GDM1 (cell line): ENCODE results near the gene PUS3.
"Not testable (repeated sequence)": the region's sequence is repeated elsewhere in the genome, so short reads cannot be mapped to it uniquely, and the experiment has no call there.

ENCODE experiments used
- DNase-seq: peaks from one replicate; lab custom pipeline; 2025; lab: John Stamatoyannopoulos, UW

PUS3 gene

DNA sequence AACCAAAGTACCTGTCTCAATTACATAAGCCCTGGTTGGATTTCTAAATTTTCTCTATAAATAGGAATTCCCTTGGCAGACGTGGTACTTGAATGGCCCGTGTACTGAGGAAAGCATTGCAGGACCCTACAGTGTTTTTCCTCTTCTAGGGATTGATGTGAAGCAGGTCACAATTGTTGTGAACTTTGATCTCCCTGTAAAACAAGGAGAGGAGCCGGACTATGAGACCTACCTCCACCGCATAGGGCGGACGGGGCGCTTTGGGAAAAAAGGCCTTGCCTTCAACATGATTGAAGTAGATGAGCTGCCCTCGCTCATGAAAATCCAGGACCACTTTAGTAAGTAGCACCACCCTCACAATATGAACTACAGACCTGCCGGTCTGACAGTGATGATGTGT, 18.0 kb upstream of the PUS3 start:
- DNase-seq, result no peak

DNA sequence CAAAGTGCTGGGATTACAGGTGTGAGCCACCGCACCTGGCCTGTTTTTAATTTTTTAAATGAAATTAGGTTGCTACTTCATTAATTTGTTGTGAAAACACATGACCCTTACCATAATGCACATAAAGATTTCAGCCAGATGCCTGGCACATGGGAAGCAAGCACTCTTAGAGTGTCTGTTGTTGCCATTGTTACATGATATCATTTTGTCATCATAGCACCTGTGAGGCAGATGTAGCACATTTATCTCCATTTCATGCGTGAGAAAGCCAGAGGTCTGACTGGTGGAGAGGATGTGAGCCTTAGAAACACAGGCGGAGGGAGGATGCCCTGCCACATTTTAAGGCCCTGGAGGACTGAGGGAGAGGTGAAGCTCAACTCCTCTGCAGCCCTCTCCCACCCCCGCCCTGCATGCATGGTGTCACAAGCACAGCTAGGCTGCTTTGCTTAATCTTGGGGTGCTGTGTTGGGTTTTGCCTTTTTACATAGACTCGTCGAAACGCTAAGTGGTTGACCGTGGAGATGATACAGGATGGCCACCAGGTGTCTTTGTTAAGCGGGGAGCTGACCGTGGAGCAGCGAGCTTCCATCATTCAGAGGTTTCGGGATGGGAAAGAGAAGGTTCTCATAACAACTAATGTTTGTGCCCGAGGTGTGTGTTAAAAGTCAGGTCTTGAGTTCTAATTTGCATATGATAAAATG, 15.3 kb upstream of the PUS3 start:
- DNase-seq, result no peak

DNA sequence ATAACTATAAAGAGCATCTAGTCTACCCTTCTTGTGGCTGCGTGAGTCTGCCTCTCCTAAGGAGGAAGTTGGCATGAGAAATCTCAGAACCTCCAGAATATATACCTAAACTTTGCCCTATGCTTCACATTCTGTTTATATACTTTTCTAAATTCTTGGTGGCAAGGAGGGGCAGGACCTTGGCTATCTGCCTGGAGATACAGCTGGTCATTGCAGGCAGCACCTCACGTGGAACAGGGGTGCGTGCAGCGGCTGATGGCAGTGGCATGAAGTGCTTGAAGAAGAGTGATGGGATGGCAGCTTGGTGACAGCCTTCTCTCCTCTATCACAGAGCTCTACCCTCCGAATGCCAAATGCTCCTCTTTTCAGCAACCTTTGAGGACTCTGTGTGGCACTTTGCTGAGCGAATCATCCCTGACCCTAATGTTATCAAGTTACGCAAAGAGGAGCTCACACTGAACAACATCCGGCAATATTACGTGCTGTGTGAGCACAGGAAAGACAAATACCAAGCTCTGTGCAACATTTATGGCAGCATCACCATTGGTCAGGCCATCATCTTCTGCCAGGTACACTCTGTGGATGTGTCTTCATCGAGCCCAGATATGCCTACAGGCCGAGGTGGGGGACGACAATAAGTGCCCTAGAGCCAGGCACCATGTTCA, 13.8 kb upstream of the PUS3 start:
- no peak for DNase-seq

DNA sequence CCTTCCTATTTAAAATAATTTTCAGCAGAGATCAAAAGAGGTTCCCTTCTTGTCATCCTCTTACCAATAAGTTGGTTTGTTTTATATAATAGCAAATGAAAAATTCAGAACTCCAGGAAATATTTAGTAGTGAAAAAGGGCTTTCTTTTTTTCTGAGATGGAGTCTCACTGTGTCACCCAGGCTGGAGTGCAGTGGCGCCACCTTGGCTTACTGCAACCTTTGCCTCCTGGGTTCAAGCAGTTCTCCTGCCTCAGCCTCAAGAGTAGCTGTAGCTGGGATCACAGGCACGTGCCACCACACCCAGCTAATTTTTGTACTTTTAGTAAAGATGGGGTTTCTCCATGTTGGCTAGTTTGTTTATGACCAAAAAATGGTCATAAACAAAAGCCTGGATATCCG, 11.6 kb upstream of the PUS3 start:
- not testable (repeated sequence) for DNase-seq

DNA sequence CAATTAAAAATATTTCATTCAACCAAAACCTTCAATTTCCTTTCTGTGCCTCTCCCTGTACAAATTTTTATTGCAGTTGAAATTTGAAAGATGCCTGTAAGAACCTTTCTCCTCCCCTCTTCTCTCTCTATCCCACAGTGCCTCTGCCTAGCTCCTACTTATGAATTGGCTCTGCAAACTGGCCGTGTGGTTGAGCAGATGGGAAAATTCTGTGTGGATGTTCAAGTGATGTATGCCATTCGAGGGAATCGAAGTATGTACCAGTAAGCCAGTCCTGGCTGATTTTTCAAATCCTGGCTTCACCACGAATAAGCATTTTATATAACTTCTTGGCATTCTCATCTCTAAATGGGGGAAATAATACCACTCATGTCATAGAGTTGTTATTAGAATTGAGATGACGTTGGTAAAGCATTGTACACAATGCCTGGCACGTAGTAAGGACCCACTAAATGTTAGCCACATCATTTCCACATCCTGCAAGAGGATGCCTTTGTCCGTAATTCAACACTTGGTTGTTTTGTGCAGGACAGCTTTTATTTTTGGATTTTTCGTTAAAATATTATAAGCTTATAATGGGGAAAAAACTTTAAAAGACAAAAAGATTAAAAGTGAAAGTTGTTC, 7.3 kb upstream of the PUS3 start:
- DNase-seq, result no peak

DNA sequence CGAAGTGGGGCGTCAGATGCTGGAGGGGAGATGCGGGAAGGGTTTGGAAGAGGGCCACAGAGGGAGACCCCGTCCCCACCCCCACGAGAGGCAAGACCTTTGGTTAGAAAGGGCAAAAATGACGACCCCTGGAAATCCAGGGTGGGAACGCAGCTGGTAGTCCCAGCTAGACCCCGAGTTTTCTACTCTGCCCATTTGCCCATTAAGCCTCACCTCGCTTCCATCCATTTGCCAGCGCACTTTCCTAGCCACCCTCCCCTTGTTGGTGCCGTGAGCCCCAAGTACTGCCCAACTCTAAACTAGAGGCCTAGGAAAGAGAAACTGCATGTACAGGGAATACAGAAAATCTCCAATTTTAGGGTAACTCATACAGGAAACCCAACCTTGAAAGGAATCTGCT, 1.7 kb upstream of the PUS3 start:
- no peak for DNase-seq

DNA sequence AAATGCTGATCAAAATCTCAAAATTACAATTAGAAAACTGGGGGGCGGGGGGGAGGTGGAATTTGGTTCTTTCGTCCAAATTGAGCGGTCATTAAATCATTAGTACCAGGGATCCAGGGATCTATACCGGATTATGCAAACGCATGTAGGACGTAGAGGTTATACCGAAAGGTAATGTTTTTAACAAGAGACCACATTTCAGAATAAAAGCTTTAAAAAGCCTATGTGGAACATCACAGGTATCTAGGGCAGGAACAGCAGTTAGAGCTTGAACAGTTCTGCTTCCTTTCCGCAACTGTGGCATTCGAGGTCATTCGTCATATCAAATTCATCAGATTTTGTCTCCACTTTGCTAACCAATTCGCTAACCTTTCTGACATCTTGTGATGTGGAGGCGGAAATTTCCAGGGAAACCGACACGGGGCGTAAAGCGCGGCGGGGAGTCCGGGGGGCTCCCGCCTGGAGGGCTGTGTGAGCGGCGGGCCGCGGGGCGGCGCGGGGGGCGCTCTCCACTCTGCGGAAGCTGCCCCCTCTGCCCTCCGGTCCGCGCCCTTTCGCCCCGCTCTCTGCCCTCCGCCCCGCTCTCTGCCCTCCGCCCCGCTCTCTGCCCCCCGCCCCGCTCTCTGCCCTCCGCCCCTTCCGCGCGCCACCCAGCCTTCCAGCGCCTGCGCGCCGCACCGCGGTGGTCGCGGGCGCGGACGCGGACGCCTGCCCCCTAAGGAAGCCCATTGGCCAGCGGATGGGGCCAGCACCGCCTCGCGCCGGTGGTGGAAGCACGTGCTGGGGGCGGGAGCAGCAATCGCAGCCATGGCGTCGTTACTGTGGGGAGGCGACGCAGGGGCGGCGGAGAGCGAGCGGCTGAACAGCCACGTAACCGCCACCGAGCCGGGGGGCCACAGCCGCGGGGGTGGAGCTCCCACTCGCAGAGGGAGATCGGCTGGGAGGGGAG, 979 bp upstream of the PUS3 start, which contains the start of gene DDX25:
Gene DDX25, plus strand, starts transcription at position 798 of the 949 bp plus-strand sequence. Its CDS starts 10 bp downstream, at position 808.
- DNase-seq, result no peak

DNA sequence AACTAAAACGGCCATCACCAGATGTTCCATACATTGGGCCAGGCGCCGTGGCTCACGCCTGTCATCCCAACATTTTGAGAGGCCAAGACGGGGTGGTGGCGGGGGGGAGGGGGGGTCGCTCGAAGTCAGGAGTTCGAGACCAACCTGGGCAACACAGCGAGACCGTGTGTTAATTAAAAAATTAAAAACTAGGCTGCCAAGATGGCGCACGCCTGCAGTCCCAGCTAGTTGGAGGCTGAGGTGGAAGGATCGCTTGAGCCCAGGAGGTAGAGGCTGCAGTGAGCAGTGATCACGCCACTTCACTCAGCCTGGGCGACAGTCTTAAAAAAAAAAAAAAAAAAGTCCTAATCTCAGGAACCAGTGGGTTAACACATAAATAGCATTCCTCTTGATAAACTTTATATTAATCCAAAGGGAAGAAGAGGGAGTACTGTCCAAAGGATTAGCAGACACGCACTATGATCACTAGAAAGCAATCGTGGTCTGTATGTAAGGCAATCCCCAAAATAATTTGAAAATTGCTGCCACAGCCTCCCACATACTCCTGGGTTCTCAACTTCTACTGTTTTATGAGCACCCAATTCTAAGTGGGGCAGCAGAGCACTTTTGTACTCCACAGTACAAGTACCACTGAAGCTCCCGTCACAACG, 604 bp downstream of the PUS3 start:
- DNase-seq, result no peak

DNA sequence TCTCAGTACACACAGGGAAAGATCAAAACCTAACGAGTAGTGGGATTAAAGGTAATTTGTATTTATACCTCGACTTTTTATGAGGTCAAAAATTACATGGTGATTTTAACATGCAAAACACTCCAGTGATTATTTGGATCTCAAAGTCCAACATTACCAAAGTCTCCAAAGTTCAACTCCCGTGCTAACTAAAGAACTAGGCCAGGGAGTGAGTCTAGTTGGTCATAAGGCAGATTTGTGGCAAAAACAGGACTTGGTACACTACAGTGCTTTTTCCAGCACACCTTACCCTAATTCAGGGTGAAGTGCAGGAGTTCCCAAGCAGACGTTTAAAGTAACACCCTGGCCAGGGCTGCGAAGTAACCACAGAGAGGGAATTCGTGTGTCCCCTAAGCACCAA, 1.1 kb downstream of the PUS3 start:
- DNase-seq, result no peak

DNA sequence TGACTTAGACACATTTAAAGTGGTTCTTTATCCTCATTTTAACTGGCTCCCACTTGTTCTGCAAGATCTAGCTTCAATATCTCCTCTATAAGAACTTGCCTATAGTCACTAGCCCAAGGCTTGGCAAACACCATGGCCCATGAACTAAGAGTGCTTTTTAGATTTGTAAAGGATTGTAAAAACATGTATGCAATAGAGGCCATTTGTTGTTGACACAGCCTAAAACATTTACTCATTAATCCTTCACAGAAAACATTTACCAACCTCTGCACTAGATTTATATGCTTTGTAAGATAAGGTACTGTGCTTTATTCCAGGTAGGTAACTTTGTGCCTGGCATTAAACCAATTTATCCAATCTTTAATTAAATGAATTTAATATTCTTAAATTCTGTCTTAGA, 10.0 kb downstream of the PUS3 start:
- DNase-seq, result no peak

DNA sequence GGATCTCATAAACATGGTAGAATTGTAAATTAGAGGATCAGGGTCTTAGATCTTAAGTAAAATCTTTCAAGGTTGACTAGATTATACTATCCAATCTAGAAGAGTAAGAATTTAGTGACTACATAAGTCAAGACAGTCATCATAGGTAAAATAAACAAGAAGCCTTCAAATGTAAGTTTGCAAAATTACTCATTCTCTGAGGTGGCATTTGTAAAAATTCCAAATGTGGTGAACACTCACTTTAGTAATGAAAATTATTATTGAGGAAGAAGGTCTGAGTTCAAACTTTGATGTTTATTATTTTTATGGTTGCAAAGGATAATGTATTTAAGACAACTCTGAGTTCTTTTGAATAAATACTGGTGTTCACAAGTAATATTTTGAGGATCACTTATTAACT, 10.9 kb downstream of the PUS3 start:
- DNase-seq, result no peak

DNA sequence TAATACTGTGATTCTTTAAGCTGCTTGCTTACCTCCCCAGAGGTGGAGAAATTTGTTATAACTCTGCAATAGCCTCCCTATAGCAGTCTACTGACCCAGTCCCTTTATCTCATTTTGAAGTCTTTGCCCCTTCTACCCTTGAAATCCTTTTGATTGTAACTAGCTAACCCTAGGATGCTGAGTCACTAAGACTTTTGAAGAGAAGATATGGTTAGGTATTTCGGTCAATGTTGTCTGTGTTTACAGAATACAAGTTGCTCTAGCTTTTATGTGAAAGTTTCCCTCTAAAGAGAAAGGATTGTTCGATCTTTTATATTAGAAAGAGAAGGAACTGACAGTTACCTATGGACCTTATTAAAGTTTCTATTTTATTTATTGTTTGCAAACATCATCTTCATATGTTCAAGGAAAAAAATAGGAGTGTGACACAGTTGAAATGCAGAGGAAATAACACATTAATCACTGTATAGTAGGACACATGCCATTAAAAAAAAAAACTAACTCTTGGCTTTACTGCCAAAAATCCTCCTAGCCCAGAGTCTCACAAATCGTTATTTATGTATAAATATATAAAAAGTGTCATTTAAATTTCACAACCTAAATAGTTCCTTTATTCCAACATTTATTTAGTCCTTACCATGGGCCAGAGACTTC, 12.4 kb downstream of the PUS3 start:
- DNase-seq, result no peak

DNA sequence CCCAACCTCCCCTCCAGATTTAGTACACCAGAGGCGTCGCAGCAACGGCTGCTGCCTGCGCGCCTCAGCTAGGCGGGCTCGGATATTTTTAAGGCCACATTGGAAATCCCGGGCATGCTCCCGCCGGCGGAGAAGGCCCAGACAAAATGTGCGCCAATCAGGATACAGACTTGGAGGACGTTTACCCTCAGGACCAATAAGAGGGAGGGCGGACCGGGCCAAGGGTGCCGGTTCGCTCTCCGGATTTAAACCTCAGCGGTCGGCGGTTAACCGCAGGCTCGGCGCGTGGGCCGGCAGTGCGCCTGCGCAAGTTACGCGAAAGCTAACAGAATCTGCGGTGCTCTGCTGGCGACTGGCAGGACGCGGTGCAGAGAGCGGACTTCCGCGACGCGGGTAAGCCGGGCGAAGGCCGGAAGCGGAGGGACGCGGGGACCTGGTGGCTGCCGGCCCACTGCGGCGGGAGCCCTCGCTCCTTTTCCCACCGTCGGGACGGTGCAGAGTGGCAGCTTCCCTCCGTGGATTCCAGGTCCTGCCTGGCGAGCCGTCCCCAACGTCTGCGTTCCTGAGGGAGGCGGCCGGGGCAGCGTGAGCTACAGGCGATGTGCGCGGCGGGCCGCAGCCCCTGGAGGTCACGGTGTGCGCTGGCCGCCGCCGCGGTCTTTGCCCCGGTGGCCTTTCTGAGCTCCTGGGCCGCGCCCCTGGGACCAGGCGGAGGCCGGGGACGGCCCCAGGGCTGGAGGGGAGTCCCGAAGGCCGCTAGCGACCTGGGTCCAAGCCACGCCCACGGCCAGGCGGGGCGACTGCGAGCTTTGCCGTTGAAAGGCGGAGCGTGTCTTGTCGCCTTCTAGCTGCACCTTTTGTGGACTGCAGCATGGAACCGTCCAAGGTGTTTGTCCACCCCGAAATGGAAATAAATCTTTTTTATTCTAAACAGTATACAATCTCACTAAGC, 15.4 kb downstream of the PUS3 start, which contains the start of gene HYLS1:
Gene HYLS1, plus strand, starts transcription at position 296 of the 952 bp plus-strand sequence. CDS start 11,701 bp downstream, outside the sequence.
- DNase-seq, result peak; percentile 66

DNA sequence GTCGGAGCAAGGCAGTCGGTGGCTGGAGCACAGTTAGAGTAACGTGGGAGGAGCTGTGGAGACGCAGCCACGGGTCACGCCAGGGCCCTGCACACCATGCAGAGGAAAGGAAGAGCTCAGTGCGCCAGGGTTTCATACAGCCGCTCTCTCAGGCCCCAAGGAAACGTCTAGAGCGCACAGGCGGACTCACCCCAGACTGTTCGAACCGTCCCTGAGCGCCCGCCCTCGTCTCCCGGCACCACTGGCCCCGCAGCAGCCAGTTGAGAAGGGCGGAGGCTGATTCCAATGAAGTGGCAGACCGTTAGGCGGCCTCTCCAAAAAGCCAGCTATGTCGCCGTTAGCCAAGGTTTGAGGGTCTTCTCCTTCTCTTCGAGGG, 16.0 kb downstream of the PUS3 start:
- no peak for DNase-seq

DNA sequence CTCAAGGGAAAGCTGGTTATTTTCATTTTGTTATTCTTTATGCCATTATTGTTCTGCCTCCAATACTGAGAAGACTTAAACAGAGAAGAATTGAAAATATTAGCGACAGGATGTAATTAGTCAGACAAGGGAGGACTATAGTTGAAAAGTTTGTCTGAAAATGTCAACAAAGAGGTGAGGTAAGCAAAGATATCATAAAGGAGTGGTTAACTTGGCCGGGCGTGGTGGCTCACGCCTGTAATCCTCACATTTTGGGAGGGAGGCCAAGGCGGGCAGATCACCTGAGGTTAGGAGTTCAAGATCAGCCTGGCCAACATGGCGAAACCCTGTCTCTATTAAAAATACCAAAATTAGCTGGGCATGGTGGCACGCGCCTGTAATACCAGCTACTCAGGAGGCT, 19.6 kb downstream of the PUS3 start:
- DNase-seq, result no peak

DNA sequence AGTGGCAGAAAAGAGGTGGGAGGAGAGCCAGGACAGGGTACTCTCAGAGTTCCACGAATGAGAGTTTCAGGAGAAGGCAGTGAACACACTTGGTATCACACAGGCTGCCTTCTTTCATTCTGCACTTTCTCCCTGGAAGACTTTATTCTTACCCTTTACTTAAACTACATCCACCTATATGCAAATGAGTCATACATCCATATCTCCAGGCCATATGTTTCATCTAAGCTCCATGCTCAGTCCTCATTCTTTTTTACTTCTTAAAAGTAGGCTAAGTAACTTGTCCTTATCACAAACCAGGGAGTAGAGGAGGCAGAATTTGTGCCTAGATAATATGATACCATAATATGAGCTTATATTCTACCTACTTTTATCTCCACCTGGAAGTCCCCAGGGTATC, 21.7 kb downstream of the PUS3 start:
- no peak for DNase-seq

DNA sequence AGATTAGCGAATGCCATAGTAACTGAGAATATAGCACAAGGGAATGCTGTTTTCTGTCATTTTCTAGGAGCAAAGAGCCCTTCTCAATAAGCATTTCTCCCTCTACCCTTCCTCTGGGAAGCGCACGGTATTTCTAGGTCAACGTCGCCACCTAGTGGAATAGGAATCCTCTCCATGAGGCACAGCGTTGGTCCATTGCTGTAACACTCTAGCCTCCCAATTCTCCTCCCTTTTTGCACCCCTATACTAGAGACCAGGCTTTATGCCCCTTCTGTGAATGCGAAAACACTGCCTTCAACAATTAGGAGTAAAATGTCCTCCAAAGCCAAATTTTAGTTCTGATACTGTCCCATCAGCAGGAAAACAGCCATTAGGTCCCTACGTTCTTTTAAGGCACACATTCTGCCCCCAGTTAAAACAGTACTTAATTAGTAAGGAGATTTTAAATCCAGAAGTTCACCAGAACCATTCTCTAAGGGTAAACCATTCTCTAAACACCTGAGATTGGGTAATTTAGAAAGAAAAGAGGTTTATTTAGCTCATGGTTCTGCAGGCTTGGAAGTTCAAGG, 28.4 kb downstream of the PUS3 start:
- DNase-seq, result peak; percentile 26

DNA sequence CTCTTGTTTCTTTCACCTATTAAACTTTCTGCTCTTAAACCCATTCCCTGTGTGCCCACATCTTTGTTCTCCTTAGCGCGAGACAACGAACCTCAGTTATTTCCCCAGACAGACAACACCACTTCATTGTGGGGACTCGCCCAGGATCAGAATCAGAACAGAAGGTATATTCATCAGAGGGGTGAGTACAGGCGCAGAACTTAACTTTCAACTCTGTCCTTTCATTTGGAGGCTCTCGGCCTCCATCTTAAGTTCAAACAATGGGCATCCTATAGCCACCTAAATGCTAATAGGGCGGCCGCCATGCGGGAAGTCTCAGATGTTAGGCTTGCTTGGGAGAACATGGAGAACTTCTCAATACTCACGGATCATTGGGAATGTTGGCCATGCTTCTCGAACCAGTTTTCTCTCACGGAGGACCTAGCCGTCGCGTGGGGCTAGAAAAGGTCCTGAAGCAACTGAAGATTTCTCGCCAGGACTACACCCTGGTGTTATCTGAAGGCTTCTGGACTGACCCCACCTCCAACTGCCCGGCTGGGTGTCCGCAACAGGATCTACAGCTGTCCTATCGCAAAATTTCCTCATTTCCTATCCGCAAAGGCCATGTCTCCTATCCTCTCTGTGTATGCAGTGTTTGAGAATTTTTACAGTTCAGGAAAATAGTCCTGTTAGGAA, 29.0 kb downstream of the PUS3 start:
- DNase-seq, result no peak

DNA sequence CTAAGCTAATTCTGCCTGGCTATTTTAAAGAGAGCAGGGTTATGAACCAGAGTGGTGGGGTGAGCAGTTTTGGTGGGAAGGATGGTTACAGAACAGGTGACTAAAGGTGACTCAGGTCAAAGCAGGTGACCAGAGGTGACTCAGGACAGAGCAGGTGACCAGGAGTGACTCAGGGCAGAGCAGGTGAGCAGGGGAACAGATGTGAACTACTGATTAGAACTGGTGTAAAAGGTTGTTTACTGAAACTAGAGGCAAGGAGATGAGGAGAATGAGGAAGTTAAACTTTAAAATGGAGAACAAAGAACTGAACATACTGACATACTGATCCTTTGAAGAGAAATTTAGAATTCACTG, 30.9 kb downstream of the PUS3 start:
- no peak for DNase-seq
